Measurements from ENCODE around the gene FAAP100.

FAAP100 gene

DNA sequence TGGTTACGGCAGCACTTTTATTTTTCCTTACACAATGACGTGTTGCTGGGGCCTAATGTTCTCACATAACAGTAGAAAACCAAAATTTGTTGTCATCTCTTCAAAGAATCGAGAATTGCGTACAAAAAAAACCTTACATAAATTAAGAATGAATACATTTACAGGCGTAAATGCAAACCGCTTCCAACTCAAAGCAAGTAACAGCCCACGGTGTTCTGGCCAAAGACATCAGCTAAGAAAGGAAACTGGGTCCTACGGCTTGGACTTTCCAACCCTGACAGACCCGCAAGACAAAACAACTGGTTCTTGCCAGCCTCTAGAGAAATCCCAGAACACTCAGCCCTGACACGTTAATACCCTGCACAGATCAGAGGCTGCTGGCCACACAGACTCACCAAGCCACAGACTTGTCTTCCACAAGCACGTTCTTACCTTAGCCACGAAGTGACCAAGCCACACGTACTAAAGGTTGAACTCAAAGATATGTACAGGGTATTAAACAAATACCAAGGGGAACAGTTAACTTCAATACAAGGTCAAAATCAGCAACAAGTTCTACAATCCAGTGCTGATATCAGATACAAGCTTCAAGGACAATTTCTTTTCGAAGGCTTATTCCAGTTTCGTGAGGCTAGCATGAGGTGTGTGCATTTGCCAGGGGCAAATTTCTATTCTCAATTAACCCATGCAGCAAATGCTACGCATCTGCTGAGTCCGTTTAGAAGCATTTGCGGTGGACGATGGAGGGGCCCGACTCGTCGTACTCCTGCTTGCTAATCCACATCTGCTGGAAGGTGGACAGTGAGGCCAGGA lies 42.0 kb downstream of the FAAP100 start:
- DNase-seq: no peak

DNA sequence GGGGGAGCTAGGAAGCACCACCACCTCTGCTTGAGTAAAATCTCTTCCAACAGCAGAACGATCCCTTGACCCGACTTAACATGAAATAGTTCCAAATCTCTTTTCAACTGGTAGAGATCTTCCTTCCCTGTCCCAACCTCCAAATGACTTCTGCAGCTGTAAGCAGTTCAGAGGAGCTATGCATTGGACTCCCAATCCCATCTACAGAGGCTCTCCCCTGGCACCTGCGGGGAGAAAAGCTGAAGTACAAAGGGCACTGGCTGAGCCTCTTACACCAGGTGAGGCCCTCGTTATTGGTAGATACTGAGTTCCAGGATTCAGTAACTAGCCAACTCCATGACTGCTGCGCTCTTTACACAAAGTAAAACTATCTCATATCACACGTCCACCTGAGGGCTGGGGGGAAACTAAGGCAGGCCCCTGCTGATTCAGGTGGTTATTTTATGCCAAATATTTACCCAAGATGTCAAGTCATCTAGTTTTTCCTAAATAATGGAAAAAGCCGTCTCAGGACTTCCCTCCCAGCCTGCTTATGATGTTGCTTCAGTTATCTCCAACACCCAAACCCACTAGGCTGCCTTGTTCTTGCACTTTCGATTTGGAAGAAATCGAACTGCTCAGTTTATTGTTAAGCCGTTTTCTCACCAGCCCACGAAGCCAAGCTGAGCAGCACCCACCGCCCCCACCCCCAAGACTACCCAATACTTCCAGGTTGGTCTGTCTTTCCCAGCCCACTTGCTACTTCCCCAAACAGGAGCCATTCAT lies 42.8 kb downstream of the FAAP100 start:
- DNase-seq: no peak

DNA sequence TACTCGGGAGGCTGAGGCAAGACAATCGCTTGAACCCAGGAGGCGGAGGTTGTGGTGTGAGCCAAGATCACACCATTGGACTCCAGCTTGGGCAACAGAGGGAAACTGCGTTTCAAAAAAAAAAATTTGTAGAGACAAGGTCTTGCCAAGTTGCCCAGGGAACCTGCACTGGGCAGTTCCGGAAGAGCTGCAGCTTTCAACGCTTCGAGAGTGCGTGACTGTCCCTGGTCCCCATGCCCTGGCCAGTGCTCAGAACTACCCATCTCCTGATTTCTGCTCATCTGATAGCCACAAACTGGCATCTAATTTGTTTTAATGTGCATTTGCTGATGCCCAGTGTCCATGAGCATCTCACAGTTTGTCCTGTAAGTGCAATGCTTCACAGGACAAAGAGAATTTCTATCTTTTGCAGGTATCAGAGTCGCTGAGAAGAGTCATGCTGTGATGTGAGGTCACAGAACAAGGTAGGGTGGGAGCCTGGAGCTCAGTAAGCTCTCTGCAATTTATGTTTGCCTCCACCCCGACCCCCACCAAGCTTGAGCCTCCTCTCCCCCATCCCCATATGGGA lies 43.4 kb downstream of the FAAP100 start:
- no peak for DNase-seq

DNA sequence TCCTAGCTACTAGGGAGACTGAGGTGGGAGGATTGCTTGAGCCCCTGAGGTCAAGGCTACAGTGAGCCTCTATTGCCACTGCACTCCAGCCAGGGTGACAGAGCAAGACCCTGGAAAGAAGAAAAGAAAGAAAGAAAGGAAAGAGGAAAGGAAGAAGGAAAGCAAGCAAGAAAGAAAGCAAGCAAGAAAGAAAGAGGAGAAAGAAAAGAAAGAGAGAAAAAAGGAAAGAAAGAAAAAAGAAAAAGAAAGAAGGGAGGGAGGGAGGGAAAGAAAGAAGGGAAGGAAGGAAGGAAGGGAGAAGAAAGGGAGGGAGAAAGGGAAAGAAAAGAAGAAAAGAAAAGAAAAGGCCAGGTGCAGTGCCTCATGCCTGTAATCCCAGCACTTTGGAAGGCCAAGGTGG lies 48.5 kb downstream of the FAAP100 start:
- no peak for DNase-seq

DNA sequence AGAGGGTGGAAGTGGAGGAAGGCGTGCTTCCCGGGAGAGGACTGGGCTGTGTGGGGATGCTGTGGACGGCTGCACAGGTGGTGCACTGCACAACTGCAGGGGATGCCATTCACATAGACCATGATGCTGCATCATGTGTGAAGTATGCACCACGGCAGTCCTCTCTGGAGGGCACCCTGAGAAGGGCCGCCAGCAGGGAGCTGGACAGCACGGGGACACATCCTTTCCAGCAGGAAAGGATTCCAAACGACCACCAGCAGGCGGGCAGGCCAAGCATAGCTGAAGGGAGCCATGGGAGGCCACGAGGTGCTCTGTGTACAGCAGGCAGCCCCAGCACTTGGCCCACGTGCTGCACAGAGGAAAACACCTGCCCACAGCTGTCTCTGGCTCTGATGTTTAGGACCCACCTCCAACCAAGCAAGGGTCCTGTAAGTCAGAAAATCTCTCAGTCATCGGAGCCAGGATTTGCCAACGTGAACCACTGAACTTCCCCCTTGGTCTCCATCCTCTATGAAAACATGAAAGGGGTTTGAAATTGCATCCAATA lies 49.6 kb downstream of the FAAP100 start:
- no peak for DNase-seq

DNA sequence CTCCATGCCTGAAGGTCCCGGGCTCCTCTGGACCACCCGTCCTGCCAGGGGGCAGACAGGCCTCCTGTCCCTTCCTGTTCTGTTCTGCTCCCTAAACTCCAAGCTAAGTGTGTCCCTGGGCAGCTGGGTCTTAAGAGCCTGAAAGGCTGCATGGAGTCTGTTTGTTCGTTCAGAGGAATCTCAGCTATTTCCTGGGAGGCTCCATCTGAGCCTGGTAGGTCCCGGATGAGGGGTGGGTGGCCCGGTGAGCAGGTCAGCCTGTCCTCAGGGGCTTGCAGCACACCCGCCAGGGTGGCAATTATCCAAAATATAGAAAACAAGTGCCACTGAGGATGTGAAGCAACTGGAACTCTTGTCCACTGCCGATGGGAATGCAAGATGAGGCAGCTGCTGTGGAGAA lies 52.1 kb downstream of the FAAP100 start:
- DNase-seq: no peak

DNA sequence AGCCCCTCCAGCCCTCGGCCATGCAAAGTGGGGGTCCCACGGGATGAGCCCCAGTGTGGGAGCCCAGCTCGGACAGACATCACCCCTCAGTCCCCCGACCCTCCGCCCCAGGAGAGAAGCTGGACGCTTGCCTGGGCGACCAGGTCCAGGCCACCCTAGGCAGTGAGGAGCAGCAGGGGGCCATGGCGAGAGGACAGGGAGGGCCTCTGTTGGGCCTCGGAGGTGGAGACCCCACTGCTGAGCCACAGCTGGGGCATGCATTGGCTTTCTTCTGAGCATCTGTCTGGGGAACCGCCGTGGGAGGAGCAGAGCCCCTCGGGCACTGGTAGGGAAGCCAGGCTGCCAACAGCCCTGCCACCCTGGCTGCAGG lies 52.6 kb downstream of the FAAP100 start:
- DNase-seq: no peak

DNA sequence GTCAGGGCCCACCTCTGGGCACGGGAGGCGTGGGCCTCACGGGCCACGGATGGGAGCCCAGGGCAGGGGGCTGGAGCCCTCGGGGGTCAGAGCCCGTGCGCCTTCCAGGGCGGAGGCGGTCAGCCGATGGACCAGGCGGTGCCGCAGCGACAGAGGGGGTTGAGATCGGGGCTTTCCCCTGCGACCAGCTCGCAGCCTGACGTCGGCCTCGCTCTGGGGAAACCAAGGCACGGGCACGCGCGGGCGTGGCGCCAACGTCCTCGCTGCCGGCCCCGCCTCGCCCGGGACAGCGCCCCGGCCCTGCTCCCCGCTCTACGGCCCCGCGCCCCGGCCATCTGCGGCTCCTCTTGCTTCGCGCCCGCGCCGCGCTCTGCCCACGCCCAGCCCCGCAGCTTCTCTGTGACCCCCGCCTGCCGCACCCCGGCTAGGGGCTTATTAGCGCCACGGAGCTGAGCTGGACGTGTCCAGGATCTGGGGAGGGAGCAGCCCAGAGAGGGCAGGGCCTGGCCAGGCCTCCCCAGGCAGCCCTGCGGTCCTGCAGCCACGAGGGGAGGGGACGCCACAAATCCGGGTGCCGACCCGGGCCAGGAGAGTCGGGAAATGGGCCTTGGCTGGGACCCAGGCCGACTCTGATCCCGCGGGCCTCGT lies 53.1 kb downstream of the FAAP100 start:
- no peak for DNase-seq

DNA sequence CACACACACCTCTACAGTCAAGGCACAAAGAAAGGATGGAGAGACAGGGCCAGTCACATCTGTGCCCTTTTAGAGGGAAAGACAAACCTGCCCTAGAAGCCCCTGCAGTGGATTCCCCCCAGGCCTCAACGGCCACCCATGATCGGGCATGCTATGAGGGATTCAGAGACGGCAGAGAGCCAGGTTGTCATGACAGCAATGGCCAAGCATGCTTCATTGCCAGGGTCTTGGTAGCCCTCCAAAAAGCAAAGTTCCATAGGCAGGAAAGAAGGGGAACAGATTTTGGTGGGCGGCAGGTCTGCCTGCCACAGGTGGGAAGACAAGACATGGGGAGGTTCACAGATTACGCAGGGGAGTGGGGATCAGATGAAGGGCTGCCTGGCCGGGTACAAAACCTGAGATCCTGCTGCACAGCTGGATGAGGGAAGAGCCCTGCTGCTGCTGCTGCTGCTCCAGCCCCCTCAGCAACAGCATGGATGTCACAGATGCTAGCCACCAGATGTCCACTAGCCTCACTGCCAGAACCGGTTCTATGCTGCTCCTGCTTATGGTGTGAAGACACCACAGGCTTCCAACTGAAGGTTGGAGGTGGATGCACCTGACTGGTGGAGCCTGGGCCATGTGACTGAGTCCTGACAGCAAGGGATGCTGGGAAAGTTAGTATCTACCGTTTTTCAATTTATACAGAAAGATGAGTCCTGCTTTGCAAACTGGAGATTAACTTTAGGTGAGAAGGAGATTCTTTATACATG lies 57.4 kb downstream of the FAAP100 start:
- peak; percentile 62 for DNase-seq

DNA sequence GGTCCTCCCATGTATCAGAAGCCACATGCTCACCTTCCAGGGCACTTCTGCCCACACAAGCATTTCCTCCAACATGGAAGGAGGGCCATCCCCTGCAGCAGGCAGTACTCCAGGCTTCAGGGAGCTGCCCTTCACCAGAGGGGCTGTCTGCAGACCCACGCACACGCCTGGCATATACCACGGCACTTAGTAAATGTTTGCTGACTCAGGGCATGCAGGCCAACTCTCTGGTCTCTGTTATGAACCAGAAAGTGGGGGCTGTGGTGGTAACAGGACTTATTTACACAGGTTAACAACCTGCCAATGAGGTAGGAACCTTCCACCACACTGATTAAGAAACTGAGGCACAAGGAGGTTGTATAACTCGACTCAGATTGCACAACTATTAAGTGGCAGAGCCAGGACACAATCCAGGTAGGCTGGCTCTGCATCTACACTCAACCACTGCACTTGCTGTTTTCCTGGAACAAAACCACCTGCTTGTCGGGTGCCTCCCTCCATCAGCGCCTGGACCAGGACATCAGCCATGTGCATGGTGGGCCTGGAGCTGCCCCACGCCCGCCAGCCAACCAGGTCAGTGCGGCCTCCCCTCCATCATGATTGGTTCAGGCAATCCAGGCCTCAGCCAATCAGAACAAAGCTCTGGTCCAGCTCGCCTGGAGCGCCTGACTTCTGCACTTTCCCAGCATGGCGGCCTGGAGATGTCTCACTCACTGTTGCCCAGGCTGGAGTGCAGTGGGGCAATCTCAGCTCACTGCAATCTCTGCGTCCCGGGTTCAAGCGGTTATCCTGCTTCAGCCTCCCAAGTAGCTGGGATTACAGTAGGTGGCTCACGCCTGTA lies 58.7 kb downstream of the FAAP100 start:
- no peak for DNase-seq

DNA sequence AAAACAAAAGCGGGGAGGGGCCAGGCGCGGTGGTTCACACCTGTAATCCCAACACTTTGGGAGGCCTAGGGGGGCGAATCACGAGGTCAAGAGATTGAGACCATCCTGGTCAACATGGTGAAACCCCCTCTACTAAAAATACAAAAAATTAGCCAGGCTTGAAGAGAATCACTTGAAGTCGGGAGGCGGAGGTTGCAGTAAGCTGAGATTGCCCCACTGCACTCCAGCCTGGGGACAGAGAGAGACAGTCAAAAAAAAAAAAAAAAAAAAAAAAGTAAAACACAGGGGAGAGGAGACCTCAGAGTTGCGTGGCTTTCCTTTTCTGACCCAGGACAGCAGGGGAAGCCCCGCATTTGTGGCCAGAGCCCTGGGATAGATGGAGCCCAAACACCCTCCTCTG lies 59.4 kb downstream of the FAAP100 start:
- DNase-seq: no peak

DNA sequence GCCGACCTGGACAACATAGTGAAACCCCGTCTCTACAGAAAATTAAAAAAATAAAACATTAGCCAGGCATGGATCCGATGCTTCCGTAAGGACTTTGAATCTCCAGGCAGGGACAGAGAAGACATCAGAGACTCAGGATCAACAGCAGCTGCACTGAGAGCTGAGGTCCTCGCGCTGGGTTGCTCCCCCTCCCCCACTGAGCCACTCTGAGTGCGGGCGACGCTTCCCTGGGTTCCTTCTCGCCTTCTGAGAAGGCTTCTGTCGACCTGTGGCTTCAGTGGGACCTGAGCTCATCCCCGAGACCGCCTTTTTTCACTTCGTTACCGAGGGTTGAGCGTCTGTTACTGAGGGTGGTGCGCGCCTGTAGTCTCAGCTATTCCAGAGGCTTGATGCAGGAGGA lies 60.0 kb downstream of the FAAP100 start:
- DNase-seq: no peak

DNA sequence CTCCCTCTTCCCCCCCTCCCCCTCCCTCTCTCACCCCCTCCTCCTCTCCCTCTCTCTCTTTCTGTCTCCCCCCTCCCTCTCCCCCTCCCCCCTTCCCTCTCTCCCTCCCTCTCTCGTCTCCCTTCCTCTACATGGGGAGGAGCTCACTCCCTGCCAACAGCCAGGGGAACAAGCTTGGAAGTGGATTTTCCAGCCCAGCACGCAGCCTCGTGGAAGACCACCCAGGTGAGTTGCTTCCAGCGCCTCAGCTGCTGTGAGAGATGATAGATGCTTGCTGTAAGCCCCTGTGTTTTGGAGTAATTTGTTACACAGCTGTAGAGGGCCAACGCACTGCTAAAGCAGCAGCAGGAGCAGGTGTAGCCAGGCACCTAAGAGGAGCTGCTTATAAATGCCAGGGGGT lies 60.4 kb downstream of the FAAP100 start:
- DNase-seq: no peak

DNA sequence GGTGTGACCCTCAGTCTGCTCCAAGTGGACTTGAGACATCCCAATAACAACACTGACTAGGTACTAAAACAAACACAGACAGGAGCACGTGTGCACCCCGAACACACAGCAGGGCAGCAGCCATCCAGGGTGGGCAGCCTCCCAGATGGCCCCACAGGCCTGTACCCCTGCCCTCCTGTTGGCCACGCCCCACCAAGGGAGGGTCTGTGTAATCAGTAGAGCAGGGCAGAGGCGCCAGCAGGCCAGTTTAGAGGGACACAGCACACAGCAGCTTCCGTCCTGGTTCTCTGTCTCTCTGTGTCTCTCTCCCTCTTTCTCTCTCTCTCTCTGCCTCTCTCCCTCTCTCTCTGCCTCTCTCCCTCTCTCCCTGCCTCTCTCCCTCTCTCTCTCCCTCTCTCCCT lies 61.0 kb downstream of the FAAP100 start:
- no peak for DNase-seq

DNA sequence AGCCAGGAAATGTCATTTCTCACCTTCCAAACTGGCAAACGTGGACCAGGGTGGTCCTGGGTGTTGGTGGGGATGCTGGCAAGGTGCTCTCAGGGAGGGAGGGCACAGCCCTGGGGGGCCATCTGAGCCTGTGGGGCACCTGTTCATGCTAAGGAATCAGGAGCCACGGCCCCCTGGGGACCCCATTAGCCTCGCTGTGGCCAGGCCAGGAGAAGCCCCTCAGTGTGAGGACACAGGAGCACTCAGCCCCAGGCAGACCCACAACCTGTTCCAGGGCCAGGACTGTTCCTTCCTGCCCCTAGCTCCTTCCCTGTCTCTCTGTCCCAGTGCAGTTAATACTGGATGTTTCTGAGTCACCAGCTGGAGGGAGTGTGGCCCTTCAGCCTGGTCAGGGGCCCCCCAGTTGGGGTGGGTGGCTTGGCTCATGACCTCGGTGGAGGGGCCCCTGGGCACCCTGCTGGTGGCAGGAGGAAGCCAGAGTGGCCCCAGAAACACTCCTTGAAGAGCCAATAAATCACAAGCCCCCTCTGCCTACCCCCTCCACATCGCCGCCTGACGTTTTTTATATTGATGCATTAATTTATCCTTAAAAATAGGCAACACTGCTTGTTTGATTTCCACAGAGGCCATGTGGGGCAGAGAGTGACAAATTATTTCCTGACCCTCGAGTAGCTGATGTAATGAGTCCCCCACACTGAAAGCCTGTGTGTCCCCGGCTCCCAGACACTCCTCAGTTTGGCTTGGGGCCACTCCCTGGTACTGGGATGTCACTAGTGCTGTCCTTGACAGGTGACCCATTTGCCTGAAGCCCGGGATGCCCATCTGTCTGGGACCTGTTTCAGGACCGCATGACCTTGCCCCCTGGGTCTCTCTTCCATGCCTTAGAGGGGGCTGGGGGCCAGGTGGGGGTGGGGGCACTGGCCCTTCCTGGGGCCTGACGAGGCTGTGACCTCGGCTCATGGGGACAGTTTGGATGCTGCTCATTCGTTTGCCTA lies 61.9 kb downstream of the FAAP100 start:
- DNase-seq: no peak

Measured in NCI-H1092 treated with DMSO at 0.1 percent for 48 hours (cell line).